CD4-positive, alpha-beta T cell treated with Interleukin-12 subunit alpha and Interleukin-12 subunit beta, for 1 hour (primary cell): Measurements from ENCODE around the gene CCHCR1.
A peak's percentile ranks its signal among the peaks of the same experiment; 100 is the strongest.

Experiments
- DNase-seq: peaks from one replicate; pipeline ENCODE4 v3.0.0-alpha.2; 2020

Gene CCHCR1

GRCh38 chr6:31096656-31097055 lies 60.9 kb downstream of the CCHCR1 start:
- DNase-seq: no peak

GRCh38 chr6:31096215-31096614 lies 61.4 kb downstream of the CCHCR1 start:
- no peak for DNase-seq

- peak; percentile 45 for DNase-seq
Measured at GRCh38 chr6:31094389-31094881, 63.2 kb downstream of the CCHCR1 start.

GRCh38 chr6:31092769-31093505 lies 64.7 kb downstream of the CCHCR1 start:
- DNase-seq: no peak
